ENCODE results near the gene TUFT1.

DNA sequence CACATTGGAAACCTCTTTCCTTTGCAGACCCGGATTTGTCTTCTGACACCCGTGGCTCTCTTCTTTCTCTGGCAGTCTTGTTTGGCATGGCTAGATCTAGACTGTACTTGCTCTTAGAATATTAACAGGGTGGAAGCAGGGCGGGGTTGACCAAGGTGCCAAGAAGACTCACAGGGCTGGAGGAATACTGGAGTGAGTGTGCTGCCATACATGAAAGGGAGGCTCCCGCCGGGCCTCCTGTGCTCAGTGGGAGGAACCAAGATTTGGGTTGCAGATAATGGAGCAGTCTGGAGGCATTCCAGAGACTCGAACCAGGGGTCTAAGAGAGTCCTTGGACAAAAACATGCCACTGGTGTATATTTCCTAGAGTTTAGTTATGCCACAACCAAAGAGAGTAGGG is 44.2 kb downstream of the TUFT1 start:
- TF ChIP-seq SIN3A (IDR thresholded peaks at IDR 0.05; ENCODE audit: borderline replicate concordance, insufficient read depth, low read length) (no peak), POLR2AphosphoS5 (IDR thresholded peaks at IDR 0.05; ENCODE audit: low read depth, low read length) (no peak)
- TF ChIP-seq, protein P1, sequence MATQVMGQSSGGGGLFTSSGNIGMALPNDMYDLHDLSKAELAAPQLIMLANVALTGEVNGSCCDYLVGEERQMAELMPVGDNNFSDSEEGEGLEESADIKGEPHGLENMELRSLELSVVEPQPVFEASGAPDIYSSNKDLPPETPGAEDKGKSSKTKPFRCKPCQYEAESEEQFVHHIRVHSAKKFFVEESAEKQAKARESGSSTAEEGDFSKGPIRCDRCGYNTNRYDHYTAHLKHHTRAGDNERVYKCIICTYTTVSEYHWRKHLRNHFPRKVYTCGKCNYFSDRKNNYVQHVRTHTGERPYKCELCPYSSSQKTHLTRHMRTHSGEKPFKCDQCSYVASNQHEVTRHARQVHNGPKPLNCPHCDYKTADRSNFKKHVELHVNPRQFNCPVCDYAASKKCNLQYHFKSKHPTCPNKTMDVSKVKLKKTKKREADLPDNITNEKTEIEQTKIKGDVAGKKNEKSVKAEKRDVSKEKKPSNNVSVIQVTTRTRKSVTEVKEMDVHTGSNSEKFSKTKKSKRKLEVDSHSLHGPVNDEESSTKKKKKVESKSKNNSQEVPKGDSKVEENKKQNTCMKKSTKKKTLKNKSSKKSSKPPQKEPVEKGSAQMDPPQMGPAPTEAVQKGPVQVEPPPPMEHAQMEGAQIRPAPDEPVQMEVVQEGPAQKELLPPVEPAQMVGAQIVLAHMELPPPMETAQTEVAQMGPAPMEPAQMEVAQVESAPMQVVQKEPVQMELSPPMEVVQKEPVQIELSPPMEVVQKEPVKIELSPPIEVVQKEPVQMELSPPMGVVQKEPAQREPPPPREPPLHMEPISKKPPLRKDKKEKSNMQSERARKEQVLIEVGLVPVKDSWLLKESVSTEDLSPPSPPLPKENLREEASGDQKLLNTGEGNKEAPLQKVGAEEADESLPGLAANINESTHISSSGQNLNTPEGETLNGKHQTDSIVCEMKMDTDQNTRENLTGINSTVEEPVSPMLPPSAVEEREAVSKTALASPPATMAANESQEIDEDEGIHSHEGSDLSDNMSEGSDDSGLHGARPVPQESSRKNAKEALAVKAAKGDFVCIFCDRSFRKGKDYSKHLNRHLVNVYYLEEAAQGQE (IDR thresholded peaks at IDR 0.05; ENCODE audit: insufficient read depth in 1 of 2, low read depth in 2 of 2, low read length in 2 of 2): no peak
